ENCODE results near the gene STH. TPM values are rescaled to one million over a fixed set of nuclear protein-coding genes. Genes with fewer than 3 reads are reported as not detected.
"Not testable (repeated sequence)": the region's sequence is repeated elsewhere in the genome, so short reads cannot be mapped to it uniquely, and the experiment has no call there.

The STH gene
- total RNA-seq, 2 donors from 2014 or later: not detected

GRCh38 chr17:46019408-46019925, 20.4 kb downstream of the STH start:
- ATAC-seq; intact Hi-C loops (cut with DNase I); DNase-seq: not testable (repeated sequence)

DNA sequence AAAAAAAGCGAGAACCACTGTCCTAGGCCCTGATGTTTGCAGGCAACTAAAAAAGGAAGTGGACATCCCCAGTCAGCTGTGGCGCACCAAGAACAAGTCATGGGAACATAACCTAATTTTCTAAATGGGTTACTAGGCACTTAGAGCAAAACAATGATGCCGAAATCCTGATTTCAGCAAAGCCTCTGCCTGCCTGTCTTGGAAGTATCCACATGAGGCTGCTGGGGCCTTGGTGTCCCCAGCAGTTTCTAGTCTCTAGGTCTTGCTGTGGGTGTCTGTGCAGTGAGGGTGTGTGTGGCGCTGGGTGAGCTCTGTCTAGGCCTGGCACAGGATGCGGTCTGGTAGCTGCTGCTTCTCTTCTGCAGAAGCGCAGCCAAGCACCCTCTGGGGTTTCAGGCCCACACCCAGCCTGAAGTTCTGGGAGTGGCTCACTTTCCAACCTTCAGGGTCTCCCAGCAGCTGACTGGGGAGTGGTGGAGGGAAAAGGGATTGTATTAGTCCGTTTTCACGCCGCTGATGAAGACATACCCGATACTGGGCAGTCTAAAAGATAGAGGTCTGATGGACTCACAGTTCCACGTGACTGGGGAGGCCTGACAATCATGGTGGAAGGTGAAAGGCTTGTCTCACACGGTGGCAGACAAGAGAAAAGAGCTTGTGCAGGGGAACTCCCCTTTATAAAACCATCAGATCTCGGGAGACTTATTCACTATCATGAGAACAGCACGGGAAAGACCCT, 21.1 kb downstream of the STH start:
- ATAC-seq: peak; percentile 46 to 71
- intact Hi-C loops (cut with DNase I): no loop called here
- no peak for DNase-seq

DNA sequence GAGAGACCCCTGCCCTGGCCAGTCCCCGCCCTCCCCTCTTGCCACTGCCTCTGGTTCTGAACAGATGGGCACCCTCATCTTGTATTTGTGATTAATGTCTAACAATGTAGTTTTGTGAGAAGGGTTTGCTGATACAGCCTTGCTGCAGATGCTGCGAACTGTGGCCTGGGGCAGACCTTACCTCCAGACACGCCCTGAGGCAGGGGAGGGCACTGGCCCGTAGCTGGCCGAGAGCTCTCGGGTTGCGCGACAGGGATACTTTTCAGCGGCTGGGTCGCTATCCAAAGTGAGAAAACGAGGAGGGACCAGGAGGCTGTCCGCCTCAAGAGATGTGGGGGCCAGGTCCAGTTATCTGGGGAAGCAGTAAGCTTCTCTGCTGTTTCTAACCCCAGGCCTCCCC, 21.9 kb downstream of the STH start:
- ATAC-seq: no peak
- intact Hi-C loops (cut with DNase I): no loop called here
- DNase-seq: no peak

- ATAC-seq; intact Hi-C loops (cut with DNase I); DNase-seq: not testable (repeated sequence)
These were observed 24.3 kb downstream of the STH start for GRCh38 chr17:46023366-46023765.

GRCh38 chr17:46023783-46024388, 24.8 kb downstream of the STH start:
- intact Hi-C loops (cut with DNase I): no loop called here
- DNase-seq (no peak), ATAC-seq (no peak)

- ATAC-seq: no peak
- intact Hi-C loops (cut with DNase I): no loop called here
These were observed 25.5 kb downstream of the STH start for GRCh38 chr17:46024590-46024989.

GRCh38 chr17:46025060-46025459, 26.0 kb downstream of the STH start:
- intact Hi-C loops (cut with DNase I): no loop called here
- ATAC-seq (no peak), DNase-seq (no peak)

More at GRCh38 chr17:46024590-46024989, 25.5 kb downstream of the STH start:
- DNase-seq: no peak

DNA sequence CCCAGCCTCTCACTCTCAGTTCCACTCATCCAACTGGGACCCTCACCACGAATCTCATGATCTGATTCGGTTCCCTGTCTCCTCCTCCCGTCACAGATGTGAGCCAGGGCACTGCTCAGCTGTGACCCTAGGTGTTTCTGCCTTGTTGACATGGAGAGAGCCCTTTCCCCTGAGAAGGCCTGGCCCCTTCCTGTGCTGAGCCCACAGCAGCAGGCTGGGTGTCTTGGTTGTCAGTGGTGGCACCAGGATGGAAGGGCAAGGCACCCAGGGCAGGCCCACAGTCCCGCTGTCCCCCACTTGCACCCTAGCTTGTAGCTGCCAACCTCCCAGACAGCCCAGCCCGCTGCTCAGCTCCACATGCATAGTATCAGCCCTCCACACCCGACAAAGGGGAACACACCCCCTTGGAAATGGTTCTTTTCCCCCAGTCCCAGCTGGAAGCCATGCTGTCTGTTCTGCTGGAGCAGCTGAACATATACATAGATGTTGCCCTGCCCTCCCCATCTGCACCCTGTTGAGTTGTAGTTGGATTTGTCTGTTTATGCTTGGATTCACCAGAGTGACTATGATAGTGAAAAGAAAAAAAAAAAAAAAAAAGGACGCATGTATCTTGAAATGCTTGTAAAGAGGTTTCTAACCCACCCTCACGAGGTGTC, 26.6 kb downstream of the STH start:
- intact Hi-C loops (cut with DNase I): no loop called here
- ATAC-seq (no peak), DNase-seq (no peak)

DNA sequence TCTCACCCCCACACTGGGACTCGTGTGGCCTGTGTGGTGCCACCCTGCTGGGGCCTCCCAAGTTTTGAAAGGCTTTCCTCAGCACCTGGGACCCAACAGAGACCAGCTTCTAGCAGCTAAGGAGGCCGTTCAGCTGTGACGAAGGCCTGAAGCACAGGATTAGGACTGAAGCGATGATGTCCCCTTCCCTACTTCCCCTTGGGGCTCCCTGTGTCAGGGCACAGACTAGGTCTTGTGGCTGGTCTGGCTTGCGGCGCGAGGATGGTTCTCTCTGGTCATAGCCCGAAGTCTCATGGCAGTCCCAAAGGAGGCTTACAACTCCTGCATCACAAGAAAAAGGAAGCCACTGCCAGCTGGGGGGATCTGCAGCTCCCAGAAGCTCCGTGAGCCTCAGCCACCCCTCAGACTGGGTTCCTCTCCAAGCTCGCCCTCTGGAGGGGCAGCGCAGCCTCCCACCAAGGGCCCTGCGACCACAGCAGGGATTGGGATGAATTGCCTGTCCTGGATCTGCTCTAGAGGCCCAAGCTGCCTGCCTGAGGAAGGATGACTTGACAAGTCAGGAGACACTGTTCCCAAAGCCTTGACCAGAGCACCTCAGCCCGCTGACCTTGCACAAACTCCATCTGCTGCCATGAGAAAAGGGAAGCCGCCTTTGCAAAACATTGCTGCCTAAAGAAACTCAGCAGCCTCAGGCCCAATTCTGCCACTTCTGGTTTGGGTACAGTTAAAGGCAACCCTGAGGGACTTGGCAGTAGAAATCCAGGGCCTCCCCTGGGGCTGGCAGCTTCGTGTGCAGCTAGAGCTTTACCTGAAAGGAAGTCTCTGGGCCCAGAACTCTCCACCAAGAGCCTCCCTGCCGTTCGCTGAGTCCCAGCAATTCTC, 27.4 kb downstream of the STH start:
- ATAC-seq (peak; percentile 35 to 42), DNase-seq (no peak)
- intact Hi-C loops (cut with DNase I): no loop called here

- intact Hi-C loops (cut with DNase I): no loop called here
- DNase-seq (no peak), ATAC-seq (peak in 1 of 2 donors; percentile 21)
These were observed 28.3 kb downstream of the STH start for GRCh38 chr17:46027048-46027975.

- intact Hi-C loops (cut with DNase I): no loop called here
- ATAC-seq (no peak), DNase-seq (no peak)
These were observed 28.9 kb downstream of the STH start for GRCh38 chr17:46027976-46028325.

DNA sequence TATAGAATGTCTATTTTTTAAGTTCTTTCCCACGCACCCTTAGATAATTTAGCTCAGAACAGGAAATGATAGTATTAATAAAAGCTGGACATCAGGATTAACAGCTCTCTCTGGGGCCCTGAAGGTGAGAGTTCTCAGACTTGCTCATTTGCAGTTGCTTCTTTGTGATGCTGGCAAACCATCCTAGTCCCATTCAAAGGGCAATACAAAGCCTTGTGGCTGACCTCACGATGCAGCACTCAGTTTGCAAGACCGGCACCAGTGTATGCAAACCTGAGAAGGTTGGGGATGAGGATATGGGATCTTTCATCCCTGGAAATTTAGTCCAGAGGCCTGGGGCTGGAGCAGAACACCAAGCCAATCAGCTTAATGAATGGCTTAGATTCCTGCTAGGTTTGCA, 29.3 kb downstream of the STH start:
- intact Hi-C loops (cut with DNase I): no loop called here
- DNase-seq (no peak), ATAC-seq (no peak)

DNA sequence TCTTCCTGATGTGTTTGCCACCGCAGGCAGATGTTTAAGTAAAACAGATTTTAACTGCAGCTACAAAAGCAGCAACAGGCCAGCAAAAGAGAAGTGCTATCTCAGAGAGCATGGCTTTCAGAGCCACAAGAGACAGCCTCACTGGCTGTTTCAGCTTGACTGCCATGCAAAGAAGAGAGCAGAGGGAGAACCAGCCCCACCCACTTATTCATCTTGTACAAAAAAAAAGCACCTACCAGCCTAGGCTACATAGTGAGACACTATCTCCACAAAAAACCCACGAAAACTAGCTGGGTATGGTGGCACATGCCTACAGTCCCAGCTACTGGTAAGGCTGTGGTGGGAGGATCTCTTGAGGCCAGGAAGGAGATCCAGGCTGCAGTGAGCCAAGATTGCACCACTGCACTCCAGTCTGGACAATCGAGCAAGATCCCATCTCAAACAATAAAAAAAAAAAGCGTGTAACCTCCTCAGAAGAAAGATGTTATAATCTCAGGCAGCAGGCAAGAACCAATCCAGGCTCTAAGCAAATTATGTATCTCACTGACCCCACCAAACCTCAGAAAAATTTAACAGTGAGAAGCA, 30.0 kb downstream of the STH start:
- no peak for DNase-seq
- intact Hi-C loops (cut with DNase I): no loop called here
- no peak for ATAC-seq

GRCh38 chr17:46029627-46030026, 30.6 kb downstream of the STH start:
- no peak for ATAC-seq
- no peak for DNase-seq
- intact Hi-C loops (cut with DNase I): no loop called here

DNA sequence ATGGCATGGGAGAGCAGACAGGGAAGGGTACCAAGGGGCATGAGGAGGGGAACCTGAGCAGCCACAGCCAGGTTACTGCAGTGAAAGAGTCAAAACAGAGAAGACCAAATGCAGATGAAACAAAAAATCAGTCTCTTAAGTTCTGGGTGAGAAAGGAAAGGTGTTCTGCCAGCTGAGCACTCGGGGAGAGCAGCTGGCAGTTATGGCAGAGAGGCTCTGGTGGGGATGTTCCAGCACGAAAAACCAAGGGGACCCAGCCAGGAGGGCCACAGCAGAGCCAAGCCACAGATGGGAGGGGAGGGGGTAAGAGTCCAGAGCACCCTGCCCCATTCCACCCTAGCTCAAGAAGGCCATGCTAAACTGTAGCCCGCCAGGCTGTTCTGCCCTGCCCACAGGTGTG, 31.7 kb downstream of the STH start:
- intact Hi-C loops (cut with DNase I): no loop called here
- no peak for DNase-seq
- ATAC-seq: no peak

DNA sequence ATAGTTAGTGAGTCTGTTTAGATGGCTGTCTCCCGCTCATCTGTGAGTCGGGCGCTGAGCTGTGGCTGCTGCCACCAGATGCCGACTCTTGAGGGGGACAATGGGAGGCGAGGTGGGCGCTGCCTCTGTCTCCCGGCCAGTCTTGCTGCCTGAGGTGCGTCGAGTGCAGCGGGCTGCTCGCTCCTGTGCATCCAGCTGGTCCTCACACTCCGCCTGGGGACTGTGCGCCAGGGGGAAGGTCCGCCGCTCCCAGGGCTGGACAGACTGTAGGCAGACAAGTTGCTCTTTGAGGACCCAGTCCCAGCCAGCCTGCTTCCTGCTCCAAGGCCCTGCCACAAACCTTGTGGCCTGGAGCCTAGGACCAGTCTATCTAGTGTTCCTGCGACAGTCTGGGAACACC, 32.4 kb downstream of the STH start:
- DNase-seq: no peak
- no peak for ATAC-seq
- intact Hi-C loops (cut with DNase I): no loop called here

GRCh38 chr17:46031920-46032319, 32.9 kb downstream of the STH start:
- no peak for DNase-seq
- intact Hi-C loops (cut with DNase I): no loop called here
- no peak for ATAC-seq

GRCh38 chr17:46032909-46033308, 33.9 kb downstream of the STH start:
- intact Hi-C loops (cut with DNase I): no loop called here
- ATAC-seq: no peak
- no peak for DNase-seq
